ENCODE results near the gene SHB.

GRCh38 chr9:38086496-38086895 is 17.5 kb upstream of the SHB start:
- TF ChIP-seq EZH2phosphoT487 (IDR thresholded peaks at IDR 0.05; ENCODE audit: low read depth, severe bottlenecking, unreplicated experiment) = no peak
- TF ChIP-seq CTCF (IDR thresholded peaks at IDR 0.05; ENCODE audit: poor library complexity) = no peak
- TF ChIP-seq EZH2 (IDR thresholded peaks at IDR 0.05; ENCODE audit: borderline replicate concordance) = no peak
